B cell (primary cell): ENCODE data around the gene DYRK1A. TPM values are rescaled to one million over a fixed set of nuclear protein-coding genes. Genes with fewer than 3 reads are reported as not detected.

Experiments used
- ATAC-seq: fragments of 200-7000 bp; cut with Tn5 transposase; one replicate; pipeline ENCODE4 v1.10.0; 2021; ENCODE audit warnings: low read depth, mild to moderate bottlenecking, moderate number of reproducible peaks, moderate library complexity
- CTCF ChIA-PET: fragments of 350-600 bp; sonication (Branson Sonifier 250); formaldehyde crosslinking; loops from one replicate; lab custom pipeline; 2021; ENCODE audit warnings: antibody characterized with exemption, inconsistent platforms; lab: Charles Lee
- POLR2A ChIA-PET: fragments of 350-600 bp; sonication (Branson Sonifier 250); formaldehyde crosslinking; loops from one replicate; lab custom pipeline; 2021; ENCODE audit warnings: antibody characterized with exemption; lab: Charles Lee
- DNase-seq: peaks from one replicate; pipeline ENCODE4 v3.0.0; 2013
- H2AFZ ChIP-seq: 2 replicates; pipeline ENCODE4 v1.6.1; 2012; ENCODE audit warnings: mild to moderate bottlenecking, low read depth, low read length; ENCODE audit not compliant: insufficient read depth, poor library complexity, severe bottlenecking
- H3K27ac ChIP-seq, 2 donors: 1 replicate in 1 of 2; 2 replicates in 1 of 2; pipeline ENCODE4 v1.5.1; 2012 to 2013; ENCODE audit warnings: low read length in 2 of 2, mild to moderate bottlenecking in 2 of 2, moderate library complexity in 1 of 2
- H3K27me3 ChIP-seq, 4 experiments: fragments of 200-600 bp in 1 of 4; sonication (generic) in 1 of 4; replicated peaks in 1 of 4; 1 replicate in 2 of 4; 2 replicates in 2 of 4; pipeline versions ENCODE4 v1.6.1 to v1.7.0; 2013 to 2016; ENCODE audit warnings: low read length in 3 of 4, mild to moderate bottlenecking in 2 of 4, mixed read lengths in 1 of 4, moderate library complexity in 1 of 4; ENCODE audit not compliant: insufficient read depth in 4 of 4, control insufficient read depth in 3 of 4; ENCODE audit errors: control extremely low read depth in 1 of 4
- H3K36me3 ChIP-seq, 2 experiments: replicated peaks in 1 of 2; 1 replicate in 1 of 2; 2 replicates in 1 of 2; pipeline versions ENCODE4 v1.6.1 to v1.7.1; 2013; ENCODE audit warnings: low read length in 1 of 2; ENCODE audit not compliant: insufficient read depth in 2 of 2, control insufficient read depth in 1 of 2; ENCODE audit errors: control extremely low read depth in 1 of 2, extremely low read depth in 1 of 2
- H3K4me1 ChIP-seq, 2 donors: fragments of 200-600 bp in 1 of 2; sonication (generic) in 1 of 2; 1 replicate in 1 of 2; 2 replicates in 1 of 2; pipeline versions ENCODE4 v1.5.1 to v1.6.1; 2013 to 2017; ENCODE audit warnings: low read length in 2 of 2; ENCODE audit not compliant: control insufficient read depth in 2 of 2, insufficient read depth in 2 of 2
- H3K4me2 ChIP-seq: replicated peaks from 2 replicates; pipeline ENCODE3; 2012; ENCODE audit warnings: mild to moderate bottlenecking, low read depth, low read length; ENCODE audit not compliant: poor library complexity, severe bottlenecking
- H3K4me3 ChIP-seq, 5 experiments: fragments of 200-600 bp in 1 of 5; sonication (generic) in 1 of 5; 1 replicate in 3 of 5; 2 replicates in 2 of 5; pipeline versions ENCODE4 v1.5.1 to v1.7.0; 2011 to 2016; ENCODE audit warnings: low read length in 4 of 5, mild to moderate bottlenecking in 4 of 5, low read depth in 2 of 5, control low read depth in 1 of 5, moderate library complexity in 1 of 5; ENCODE audit not compliant: insufficient read depth in 1 of 5; ENCODE audit errors: control extremely low read depth in 1 of 5, extremely low read depth in 1 of 5
- H3K79me2 ChIP-seq: fragments of 200-600 bp; sonication (generic); one replicate; pipeline ENCODE4 v1.6.0; 2016; ENCODE audit warnings: low read length; ENCODE audit not compliant: control insufficient read depth, insufficient read depth
- H3K9ac ChIP-seq: fragments of 200-600 bp; sonication (generic); 2 replicates; pipeline ENCODE4 v1.6.1; 2017; ENCODE audit warnings: mild to moderate bottlenecking, low read length, moderate library complexity
- H3K9me3 ChIP-seq, 3 donors: one replicate each; pipeline versions ENCODE4 v1.6.1 to v1.7.1; 2013; ENCODE audit warnings: low read length in 2 of 3; ENCODE audit not compliant: control insufficient read depth in 2 of 3, insufficient read depth in 1 of 3; ENCODE audit errors: control extremely low read depth in 1 of 3
- H4K20me1 ChIP-seq: 2 replicates; pipeline ENCODE4 v1.6.0; 2012; ENCODE audit warnings: mild to moderate bottlenecking, low read length; ENCODE audit not compliant: insufficient read depth, control insufficient read depth, poor library complexity, severe bottlenecking
- H3K27ac Mint-ChIP-seq: one replicate; pipeline ENCODE4 v1.8.0; 2021; ENCODE audit warnings: mixed read lengths
- H3K27me3 Mint-ChIP-seq: one replicate; pipeline ENCODE4 v1.8.0; 2021; ENCODE audit warnings: mixed read lengths
- H3K4me1 Mint-ChIP-seq: one replicate; pipeline ENCODE4 v1.8.0; 2021; ENCODE audit warnings: mixed read lengths
- H3K4me3 Mint-ChIP-seq: one replicate; pipeline ENCODE4 v1.8.0; 2021; ENCODE audit warnings: mixed read lengths
- H3K9me3 Mint-ChIP-seq: one replicate; pipeline ENCODE4 v1.8.0; 2022; ENCODE audit warnings: mixed read lengths; ENCODE audit not compliant: insufficient read depth
- CTCF ChIP-seq: fragments of 200-600 bp; IDR thresholded peaks from one replicate; pipeline ENCODE4 v1.8.0; 2022; ENCODE audit warnings: antibody characterized with exemption, mild to moderate bottlenecking
- EZH2 ChIP-seq: IDR thresholded peaks from 2 replicates; pipeline ENCODE4 v1.6.1; 2012; ENCODE audit warnings: borderline replicate concordance, low read depth, mild to moderate bottlenecking, moderate library complexity, low read length; ENCODE audit not compliant: insufficient read depth, poor library complexity, severe bottlenecking
- WGBS: methylation state at CpG from one replicate; pipeline ENCODE4 v1.1.5; 2013; ENCODE audit warnings: missing lambda C conversion rate; ENCODE audit not compliant: insufficient coverage; 5-methylcytosine and 5-hydroxymethylcytosine counted together
- intact Hi-C: fragments of 100-400 bp; cut with micrococcal nuclease; formaldehyde crosslinking; loops from one replicate; pipeline ENCODE4 v1.10.0; 2022
- polyA plus RNA-seq: library from polyadenylated mRNA; depleted of rRNA; stranded (reverse); fragments of >200 nt; gene quantifications from 2 replicates; pipeline ENCODE4 v1.2.3, GENCODE V29; 2012
- total RNA-seq, 2 donors: library from RNA; stranded (reverse); fragments of 120-200 nt in 1 of 2; gene quantifications; 1 replicate in 1 of 2; 2 replicates in 1 of 2; pipeline versions ENCODE4 v1.2.3 to v1.2.4, GENCODE V29; 2013 to 2022

The DYRK1A gene
- total and polyA plus RNA-seq, 2 donors (not counting 1 experiment from before 2014, with no cell fraction given), result 46.6 to 147 TPM

DNA sequence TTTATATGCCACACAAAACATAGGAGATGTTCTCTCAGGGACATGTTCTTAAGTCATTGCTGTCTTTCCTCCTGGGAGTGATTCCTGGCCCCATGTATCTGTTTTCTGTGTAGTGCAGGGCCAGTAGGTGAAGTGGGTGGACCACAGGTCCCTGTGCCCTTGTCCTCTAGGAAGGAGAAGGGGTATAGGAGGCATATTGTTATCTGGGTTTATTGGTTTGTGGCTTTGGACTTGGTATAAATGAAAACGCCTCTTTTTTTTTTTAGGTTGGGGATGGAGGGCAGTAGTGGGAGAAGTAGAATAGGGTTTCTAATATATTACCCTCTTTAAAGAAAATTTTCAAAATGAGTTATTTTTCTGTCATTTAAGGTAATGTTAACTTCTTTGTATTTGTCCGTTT is 29.4 kb downstream of the DYRK1A start:
- no peaks in the 10 kb centered on the region for H3K27me3 ChIP-seq
- peaks cover 93% of the 10 kb centered on the region for H4K20me1 ChIP-seq

GRCh38 chr21:37396855-37397254 is 30.3 kb downstream of the DYRK1A start:
- no peak overlapping the region for H3K9ac ChIP-seq
- 100% methylated on average over 1 of the region's 6 CpGs for WGBS
- no peaks in the 10 kb centered on the region for H3K9me3 Mint-ChIP-seq
- peaks cover 68% of the 10 kb centered on the region for H3K4me1 Mint-ChIP-seq
- no peak overlapping the region for H3K4me2 ChIP-seq
- H3K79me2 ChIP-seq, result peaks cover 99% of the 10 kb centered on the region
- ChIA-PET CTCF (no interaction called here), POLR2A (no interaction called here)
- no peak overlapping the region for H3K27ac Mint-ChIP-seq
- no peaks in the 10 kb centered on the region for H3K27me3 ChIP-seq
- no peak overlapping the region for H3K4me3 ChIP-seq
- H3K27me3 Mint-ChIP-seq, result no peaks in the 10 kb centered on the region
- H3K4me3 Mint-ChIP-seq, result no peak overlapping the region
- ATAC-seq, result no peak
- no peak for DNase-seq
- H2AFZ ChIP-seq, result no peak overlapping the region
- peaks cover 0 to 9% (median 4%) of the 10 kb centered on the region in 3 donors for H3K9me3 ChIP-seq
- peaks cover 52 to 53% of the 10 kb centered on the region in 2 donors for H3K4me1 ChIP-seq
- no peak overlapping the region for H3K27ac ChIP-seq
- intact Hi-C loops, result no loop called here
- peaks cover 92% of the 10 kb centered on the region for H4K20me1 ChIP-seq
- no peak for TF ChIP-seq EZH2
- TF ChIP-seq CTCF, result no peak
- peaks cover 0 to 5% of the 10 kb centered on the region in 2 experiments for H3K36me3 ChIP-seq

More for the DNA sequence above, 29.4 kb downstream of the DYRK1A start:
- WGBS, result no CpG with 5 or more reads among the region's 2 CpGs
- Histone ChIP-seq H3K4me3 (no peak overlapping the region), H3K9me3 (peaks cover 0 to 4% (median 0%) of the 10 kb centered on the region in 3 donors), H3K27ac (peak overlapping the region in 1 of 2 donors; percentile 11), H3K9ac (no peak overlapping the region), H2AFZ (no peak overlapping the region), H3K79me2 (peaks cover 99% of the 10 kb centered on the region), H3K4me1 (peaks cover 61 to 62% of the 10 kb centered on the region in 2 donors), H3K36me3 (peaks cover 0 to 8% of the 10 kb centered on the region in 2 experiments), H3K4me2 (no peak overlapping the region)
- CTCF ChIA-PET, result no interaction called here
- intact Hi-C loops, result no loop called here
- DNase-seq (no peak), ATAC-seq (no peak)
- TF ChIP-seq EZH2 (no peak), CTCF (no peak)
- Mint-ChIP-seq H3K9me3 (no peaks in the 10 kb centered on the region), H3K27me3 (no peaks in the 10 kb centered on the region), H3K4me3 (no peak overlapping the region), H3K27ac (peak overlapping the region; percentile 6), H3K4me1 (peaks cover 77% of the 10 kb centered on the region)
- POLR2A ChIA-PET, result no interaction called here
